Measurements from ENCODE around the gene ADD1.
"Not testable (repeated sequence)": the region's sequence is repeated elsewhere in the genome, so short reads cannot be mapped to it uniquely, and the experiment has no call there.

The ADD1 gene

GRCh38 chr4:2934077-2934812 lies 90.6 kb downstream of the ADD1 start:
- DNase-seq (ENCODE audit: low spot score): no peak

GRCh38 chr4:2934813-2935761 lies 91.4 kb downstream of the ADD1 start:
- DNase-seq (ENCODE audit: low spot score): peak; percentile 95

GRCh38 chr4:2935762-2936743 lies 92.4 kb downstream of the ADD1 start:
- DNase-seq (ENCODE audit: low spot score): peak; percentile 46

GRCh38 chr4:2936773-2937145 lies 93.1 kb downstream of the ADD1 start:
- peak; percentile 64 for DNase-seq (ENCODE audit: low spot score)

- DNase-seq (ENCODE audit: low spot score): no peak
These were observed 93.7 kb downstream of the ADD1 start for GRCh38 chr4:2937146-2937857.

- DNase-seq (ENCODE audit: low spot score): no peak
These were observed 94.3 kb downstream of the ADD1 start for GRCh38 chr4:2937986-2938385.

GRCh38 chr4:2938411-2938810 lies 94.8 kb downstream of the ADD1 start:
- DNase-seq (ENCODE audit: low spot score): not testable (repeated sequence)

GRCh38 chr4:2938906-2939305 lies 95.3 kb downstream of the ADD1 start:
- no peak for DNase-seq (ENCODE audit: low spot score)

- no peak for DNase-seq (ENCODE audit: low spot score)
These were observed 96.0 kb downstream of the ADD1 start for GRCh38 chr4:2939383-2940243.

- DNase-seq (ENCODE audit: low spot score): no peak
These were observed 96.9 kb downstream of the ADD1 start for GRCh38 chr4:2940267-2941137.

- no peak for DNase-seq (ENCODE audit: low spot score)
These were observed 97.7 kb downstream of the ADD1 start for GRCh38 chr4:2941138-2942036.

GRCh38 chr4:2942037-2942531 lies 98.4 kb downstream of the ADD1 start:
- no peak for DNase-seq (ENCODE audit: low spot score)

GRCh38 chr4:2942532-2943363 lies 99.1 kb downstream of the ADD1 start:
- DNase-seq (ENCODE audit: low spot score): no peak

GRCh38 chr4:2943364-2944090 lies 99.9 kb downstream of the ADD1 start:
- no peak for DNase-seq (ENCODE audit: low spot score)

GRCh38 chr4:2944091-2944482 lies 100.4 kb downstream of the ADD1 start:
- DNase-seq (ENCODE audit: low spot score): no peak

All from NAMALWA (cell line).